ENCODE data around the gene ASXL2. TPM values are rescaled to one million over a fixed set of nuclear protein-coding genes. Genes with fewer than 3 reads are reported as not detected.

ASXL2 gene
- polyA plus RNA-seq, 1 donor from 2014 or later = 2.9 TPM

- TF ChIP-seq EZH2 (IDR thresholded peaks at IDR 0.05; ENCODE audit: borderline replicate concordance, insufficient read depth, low read length, poor library complexity, severe bottlenecking) (no peak), EP300 (conservative IDR thresholded peaks at IDR 0.05; ENCODE audit: poor library complexity, severe bottlenecking) (no peak)
These were observed 156.1 kb downstream of the ASXL2 start (continued) for GRCh38 chr2:25722224-25722623.

DNA sequence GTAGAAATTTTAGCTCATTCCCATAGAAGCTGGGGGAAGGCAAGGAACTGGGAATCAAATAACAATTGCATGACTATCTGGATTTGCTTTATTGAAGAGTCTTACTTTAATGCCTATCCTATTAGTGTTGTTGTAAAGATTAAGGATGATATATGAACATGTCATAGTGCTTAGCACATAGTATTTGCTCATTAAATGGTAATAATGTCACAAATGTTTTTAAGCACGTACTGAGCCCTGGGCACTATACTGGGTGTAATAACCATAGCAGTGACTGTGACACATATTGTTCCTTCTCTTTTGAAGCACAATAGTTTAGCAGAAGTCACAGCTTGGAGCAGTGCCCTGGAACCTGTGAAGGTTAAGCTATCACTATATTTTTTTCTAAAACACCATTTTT is 157.7 kb downstream of the ASXL2 start:
- Histone ChIP-seq H2AFZ (ENCODE audit: low read depth, low read length) (no peak overlapping the region), H3K79me2 (replicated peaks; ENCODE audit: insufficient read depth, low read length) (no peaks in the 10 kb centered on the region), H3K9ac (ENCODE audit: low read length) (no peak overlapping the region), H4K20me1 (ENCODE audit: insufficient read depth) (no peaks in the 10 kb centered on the region), H3K27ac (ENCODE audit: low read length) (no peak overlapping the region), H3K9me2 (ENCODE audit: insufficient read depth, low read length) (no peaks in the 10 kb centered on the region), H3K27me3 (ENCODE audit: insufficient read depth, low read depth, low read length) (no peaks in the 10 kb centered on the region), H3F3A (ENCODE audit: insufficient read depth, low read length, poor library complexity, severe bottlenecking) (no peaks in the 10 kb centered on the region), H3K4me2 (ENCODE audit: low read length) (no peak overlapping the region), H3K9me3 (ENCODE audit: low read length) (no peaks in the 10 kb centered on the region), H3K36me3 (ENCODE audit: insufficient read depth, low read length) (no peaks in the 10 kb centered on the region), H3K4me3 (ENCODE audit: low read length) (no peak overlapping the region)
- TF ChIP-seq SMC3 (conservative IDR thresholded peaks at IDR 0.05; ENCODE audit: poor library complexity) (no peak), EP300 (conservative IDR thresholded peaks at IDR 0.05; ENCODE audit: poor library complexity, severe bottlenecking) (no peak), POLR2AphosphoS5 (IDR thresholded peaks at IDR 0.05) (no peak), MXI1 (conservative IDR thresholded peaks at IDR 0.05; ENCODE audit: poor library complexity, severe bottlenecking) (no peak), TAF1 (IDR thresholded peaks at IDR 0.05; ENCODE audit: low read depth) (no peak), RAD21 (conservative IDR thresholded peaks at IDR 0.05) (no peak), CTCF (IDR thresholded peaks at IDR 0.05; ENCODE audit: poor library complexity, severe bottlenecking) (no peak), EZH2 (IDR thresholded peaks at IDR 0.05; ENCODE audit: borderline replicate concordance, insufficient read depth, low read length, poor library complexity, severe bottlenecking) (no peak)
- TF ChIP-seq, protein P1, sequence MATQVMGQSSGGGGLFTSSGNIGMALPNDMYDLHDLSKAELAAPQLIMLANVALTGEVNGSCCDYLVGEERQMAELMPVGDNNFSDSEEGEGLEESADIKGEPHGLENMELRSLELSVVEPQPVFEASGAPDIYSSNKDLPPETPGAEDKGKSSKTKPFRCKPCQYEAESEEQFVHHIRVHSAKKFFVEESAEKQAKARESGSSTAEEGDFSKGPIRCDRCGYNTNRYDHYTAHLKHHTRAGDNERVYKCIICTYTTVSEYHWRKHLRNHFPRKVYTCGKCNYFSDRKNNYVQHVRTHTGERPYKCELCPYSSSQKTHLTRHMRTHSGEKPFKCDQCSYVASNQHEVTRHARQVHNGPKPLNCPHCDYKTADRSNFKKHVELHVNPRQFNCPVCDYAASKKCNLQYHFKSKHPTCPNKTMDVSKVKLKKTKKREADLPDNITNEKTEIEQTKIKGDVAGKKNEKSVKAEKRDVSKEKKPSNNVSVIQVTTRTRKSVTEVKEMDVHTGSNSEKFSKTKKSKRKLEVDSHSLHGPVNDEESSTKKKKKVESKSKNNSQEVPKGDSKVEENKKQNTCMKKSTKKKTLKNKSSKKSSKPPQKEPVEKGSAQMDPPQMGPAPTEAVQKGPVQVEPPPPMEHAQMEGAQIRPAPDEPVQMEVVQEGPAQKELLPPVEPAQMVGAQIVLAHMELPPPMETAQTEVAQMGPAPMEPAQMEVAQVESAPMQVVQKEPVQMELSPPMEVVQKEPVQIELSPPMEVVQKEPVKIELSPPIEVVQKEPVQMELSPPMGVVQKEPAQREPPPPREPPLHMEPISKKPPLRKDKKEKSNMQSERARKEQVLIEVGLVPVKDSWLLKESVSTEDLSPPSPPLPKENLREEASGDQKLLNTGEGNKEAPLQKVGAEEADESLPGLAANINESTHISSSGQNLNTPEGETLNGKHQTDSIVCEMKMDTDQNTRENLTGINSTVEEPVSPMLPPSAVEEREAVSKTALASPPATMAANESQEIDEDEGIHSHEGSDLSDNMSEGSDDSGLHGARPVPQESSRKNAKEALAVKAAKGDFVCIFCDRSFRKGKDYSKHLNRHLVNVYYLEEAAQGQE (IDR thresholded peaks at IDR 0.05; ENCODE audit: borderline replicate concordance) = no peak

DNA sequence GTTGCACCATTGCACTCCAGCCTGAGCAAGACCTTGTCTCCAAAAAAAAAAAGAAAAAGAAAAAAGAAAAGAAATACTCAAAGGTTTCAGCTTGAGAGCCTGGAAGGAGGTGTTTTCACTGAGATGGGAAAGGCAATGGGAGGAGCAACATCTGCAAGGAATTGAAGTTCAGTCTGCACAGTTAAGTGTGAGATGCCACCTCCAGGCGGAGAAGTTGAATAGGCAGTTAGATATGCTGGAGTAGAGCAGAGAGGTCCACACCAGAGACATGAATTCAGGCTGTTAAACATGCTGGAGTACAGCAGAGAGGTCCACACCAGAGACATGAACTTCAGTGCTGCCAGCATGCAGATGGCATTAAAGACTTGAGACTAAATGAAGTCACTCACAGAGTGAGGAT is 163.5 kb downstream of the ASXL2 start:
- TF ChIP-seq, protein P1 (IDR thresholded peaks at IDR 0.05; ENCODE audit: borderline replicate concordance) = no peak
- TF ChIP-seq POLR2AphosphoS5 (IDR thresholded peaks at IDR 0.05) (no peak), EP300 (conservative IDR thresholded peaks at IDR 0.05; ENCODE audit: poor library complexity, severe bottlenecking) (no peak)
- Histone ChIP-seq H3K9me3 (ENCODE audit: low read length) (no peaks in the 10 kb centered on the region), H3K9ac (ENCODE audit: low read length) (no peak overlapping the region), H4K20me1 (ENCODE audit: insufficient read depth) (no peaks in the 10 kb centered on the region), H3K27ac (ENCODE audit: low read length) (no peak overlapping the region), H3K27me3 (ENCODE audit: insufficient read depth, low read depth, low read length) (no peaks in the 10 kb centered on the region), H3K9me2 (ENCODE audit: insufficient read depth, low read length) (no peaks in the 10 kb centered on the region), H3K4me3 (ENCODE audit: low read length) (no peak overlapping the region), H3F3A (ENCODE audit: insufficient read depth, low read length, poor library complexity, severe bottlenecking) (no peaks in the 10 kb centered on the region), H3K36me3 (ENCODE audit: insufficient read depth, low read length) (no peaks in the 10 kb centered on the region), H3K4me2 (ENCODE audit: low read length) (no peak overlapping the region), H3K79me2 (replicated peaks; ENCODE audit: insufficient read depth, low read length) (no peaks in the 10 kb centered on the region), H2AFZ (ENCODE audit: low read depth, low read length) (no peak overlapping the region)

Measured in neural cell (in vitro differentiated cells).